Activated T-cell treated with anti-CD3 and anti-CD28 coated beads for 1 hour (primary cell): ENCODE results near the gene BMF.
"Not testable (repeated sequence)": the region's sequence is repeated elsewhere in the genome, so short reads cannot be mapped to it uniquely, and the experiment has no call there.

ENCODE experiments used
- DNase-seq: peaks from one replicate; pipeline ENCODE4 v3.0.0-alpha.2; 2020; ENCODE audit warnings: low read depth

Gene BMF

GRCh38 chr15:40128766-40129660, 20.3 kb upstream of the BMF start:
- DNase-seq = no peak

- DNase-seq = no peak
Measured at GRCh38 chr15:40125950-40126349, 17.3 kb upstream of the BMF start.

GRCh38 chr15:40124807-40125285, 16.2 kb upstream of the BMF start:
- not testable (repeated sequence) for DNase-seq

- DNase-seq = not testable (repeated sequence)
Measured at GRCh38 chr15:40124333-40124732, 15.7 kb upstream of the BMF start.

- not testable (repeated sequence) for DNase-seq
Measured at GRCh38 chr15:40123863-40124262, 15.2 kb upstream of the BMF start.

GRCh38 chr15:40122989-40123388, 14.3 kb upstream of the BMF start:
- DNase-seq = not testable (repeated sequence)

GRCh38 chr15:40121911-40122638, 13.4 kb upstream of the BMF start:
- no peak for DNase-seq

GRCh38 chr15:40118473-40118872, 9.8 kb upstream of the BMF start:
- DNase-seq = no peak

- DNase-seq = peak; percentile 23
Measured at GRCh38 chr15:40115670-40116093, 7.0 kb upstream of the BMF start.

- not testable (repeated sequence) for DNase-seq
Measured at GRCh38 chr15:40115106-40115505, 6.4 kb upstream of the BMF start.

- no peak for DNase-seq
Measured at GRCh38 chr15:40114218-40114617, 5.5 kb upstream of the BMF start.

GRCh38 chr15:40112789-40113188, 4.1 kb upstream of the BMF start:
- DNase-seq = no peak

- DNase-seq = no peak
Measured at GRCh38 chr15:40111888-40112287, 3.2 kb upstream of the BMF start.

GRCh38 chr15:40110866-40111550, 2.3 kb upstream of the BMF start:
- DNase-seq = no peak

GRCh38 chr15:40108061-40108854, 421 bp downstream of the BMF start:
- no peak for DNase-seq

GRCh38 chr15:40106203-40107161, 2.2 kb downstream of the BMF start:
- DNase-seq = no peak

- DNase-seq = no peak
Measured at GRCh38 chr15:40105517-40106202, 3.0 kb downstream of the BMF start.

GRCh38 chr15:40104865-40105516, 3.7 kb downstream of the BMF start:
- peak; percentile 74 for DNase-seq

GRCh38 chr15:40104296-40104864, 4.3 kb downstream of the BMF start:
- DNase-seq = no peak
